Subcutaneous adipose tissue (tissue), 4 donors: ENCODE results near the gene ZNF407. TPM values are rescaled to one million over a fixed set of nuclear protein-coding genes. Genes with fewer than 3 reads are reported as not detected.

ENCODE experiments used
- total RNA-seq, 4 donors: library from RNA; depleted of rRNA; stranded (reverse); fragments of >200 nt; gene quantifications; one replicate each; pipeline ENCODE4 v1.1.0, GENCODE V29; 2016
- TF ChIP-seq, protein P1 (sequence below): fragments of 450-650 bp; IDR thresholded peaks from one replicate; pipeline ENCODE4 v1.5.1; 2016; ENCODE audit warnings: low read depth, mild to moderate bottlenecking, control low read depth, antibody characterized with exemption, moderate library complexity

Gene ZNF407
- total RNA-seq, 4 donors from 2014 or later = 16.0 to 24.3 (median 19.6) TPM

DNA sequence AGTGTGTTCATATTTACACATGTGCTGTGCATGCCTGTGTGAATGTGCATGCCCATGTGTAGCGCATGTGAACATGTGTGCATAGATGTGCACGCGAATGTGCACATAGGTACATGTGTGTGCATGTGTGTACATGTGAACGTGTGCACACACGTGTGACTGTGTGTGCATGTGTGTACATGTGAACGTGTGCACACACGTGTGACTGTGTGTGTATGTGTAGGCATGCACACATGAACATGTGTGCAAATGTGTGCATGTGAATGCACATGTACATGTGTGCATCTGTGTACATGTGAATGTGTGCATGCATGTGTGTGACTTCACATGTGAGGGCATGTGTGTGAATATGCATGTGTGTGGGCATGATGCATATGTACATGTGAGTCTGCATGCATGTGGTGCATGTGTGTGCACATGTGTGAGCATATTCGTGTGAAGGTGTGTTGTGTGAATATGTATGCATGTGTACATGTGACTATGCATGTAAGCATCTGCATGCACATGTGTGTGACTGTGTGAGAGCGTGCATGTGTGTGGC, 488.9 kb downstream of the ZNF407 start:
- TF ChIP-seq, protein P1, sequence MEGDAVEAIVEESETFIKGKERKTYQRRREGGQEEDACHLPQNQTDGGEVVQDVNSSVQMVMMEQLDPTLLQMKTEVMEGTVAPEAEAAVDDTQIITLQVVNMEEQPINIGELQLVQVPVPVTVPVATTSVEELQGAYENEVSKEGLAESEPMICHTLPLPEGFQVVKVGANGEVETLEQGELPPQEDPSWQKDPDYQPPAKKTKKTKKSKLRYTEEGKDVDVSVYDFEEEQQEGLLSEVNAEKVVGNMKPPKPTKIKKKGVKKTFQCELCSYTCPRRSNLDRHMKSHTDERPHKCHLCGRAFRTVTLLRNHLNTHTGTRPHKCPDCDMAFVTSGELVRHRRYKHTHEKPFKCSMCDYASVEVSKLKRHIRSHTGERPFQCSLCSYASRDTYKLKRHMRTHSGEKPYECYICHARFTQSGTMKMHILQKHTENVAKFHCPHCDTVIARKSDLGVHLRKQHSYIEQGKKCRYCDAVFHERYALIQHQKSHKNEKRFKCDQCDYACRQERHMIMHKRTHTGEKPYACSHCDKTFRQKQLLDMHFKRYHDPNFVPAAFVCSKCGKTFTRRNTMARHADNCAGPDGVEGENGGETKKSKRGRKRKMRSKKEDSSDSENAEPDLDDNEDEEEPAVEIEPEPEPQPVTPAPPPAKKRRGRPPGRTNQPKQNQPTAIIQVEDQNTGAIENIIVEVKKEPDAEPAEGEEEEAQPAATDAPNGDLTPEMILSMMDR = no peak

GRCh38 chr18:75087119-75088020, 489.7 kb downstream of the ZNF407 start:
- TF ChIP-seq, protein P1 = no peak

DNA sequence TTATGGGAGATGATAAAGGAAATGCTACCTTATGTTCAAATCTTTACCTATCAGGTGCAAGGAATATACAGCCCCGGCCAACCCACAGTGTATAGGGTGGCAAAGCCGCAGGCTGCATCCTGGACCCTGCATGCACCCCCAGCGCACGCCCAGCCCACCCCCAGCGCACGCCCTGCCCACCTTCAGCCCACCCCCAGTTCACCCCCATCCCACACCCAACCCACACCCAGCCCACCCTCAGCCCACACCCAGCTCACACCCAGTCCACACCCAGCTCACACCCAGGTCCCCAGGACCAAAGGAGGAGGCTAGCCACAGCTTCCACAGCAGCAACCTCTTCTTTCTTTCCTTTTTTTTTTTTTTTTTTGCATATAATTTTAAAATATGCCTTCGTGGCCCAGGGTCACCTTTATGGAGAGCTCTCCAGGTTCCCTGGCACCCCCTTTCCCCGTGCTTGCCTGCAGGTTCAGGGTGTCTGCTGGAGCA, 490.4 kb downstream of the ZNF407 start:
- TF ChIP-seq, protein P1 = no peak

GRCh38 chr18:75088622-75089211, 491.0 kb downstream of the ZNF407 start:
- TF ChIP-seq, protein P1 = no peak

GRCh38 chr18:75089748-75090327, 492.2 kb downstream of the ZNF407 start:
- TF ChIP-seq, protein P1 = no peak

GRCh38 chr18:75090336-75090735, 492.7 kb downstream of the ZNF407 start:
- TF ChIP-seq, protein P1 = no peak
